ENCODE measurements around the gene PREX1. TPM values are rescaled to one million over a fixed set of nuclear protein-coding genes. Genes with fewer than 3 reads are reported as not detected.
A peak's percentile ranks its signal among the peaks of the same experiment; 100 is the strongest.

Gene PREX1
- total RNA-seq, 1 donor from 2014 or later = 66.0 TPM

DNA sequence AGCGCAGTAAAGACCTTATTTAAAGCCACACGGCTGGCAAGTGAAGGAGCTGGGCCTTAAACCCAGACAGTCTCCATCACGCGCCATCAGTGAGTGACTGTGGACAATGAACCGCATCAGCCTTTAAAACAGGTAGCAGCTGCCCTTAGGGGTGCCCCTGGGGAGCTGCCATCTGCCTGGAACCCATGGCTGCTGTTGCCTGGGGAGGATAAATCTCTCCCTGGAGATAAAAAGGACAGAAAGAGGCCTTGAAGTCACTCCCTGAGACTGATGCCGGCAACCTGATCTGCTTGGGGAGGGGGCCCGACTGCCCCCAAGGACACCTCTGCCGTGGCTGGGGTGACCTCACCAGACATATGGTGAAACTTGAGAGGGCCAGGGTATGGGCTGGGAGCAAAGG lies 73.5 kb downstream of the PREX1 start:
- no peak overlapping the region for H3K4me3 ChIP-seq
- H3K9me3 ChIP-seq = no peaks in the 10 kb centered on the region
- H3K27me3 ChIP-seq = no peaks in the 10 kb centered on the region
- TF ChIP-seq, protein P1, sequence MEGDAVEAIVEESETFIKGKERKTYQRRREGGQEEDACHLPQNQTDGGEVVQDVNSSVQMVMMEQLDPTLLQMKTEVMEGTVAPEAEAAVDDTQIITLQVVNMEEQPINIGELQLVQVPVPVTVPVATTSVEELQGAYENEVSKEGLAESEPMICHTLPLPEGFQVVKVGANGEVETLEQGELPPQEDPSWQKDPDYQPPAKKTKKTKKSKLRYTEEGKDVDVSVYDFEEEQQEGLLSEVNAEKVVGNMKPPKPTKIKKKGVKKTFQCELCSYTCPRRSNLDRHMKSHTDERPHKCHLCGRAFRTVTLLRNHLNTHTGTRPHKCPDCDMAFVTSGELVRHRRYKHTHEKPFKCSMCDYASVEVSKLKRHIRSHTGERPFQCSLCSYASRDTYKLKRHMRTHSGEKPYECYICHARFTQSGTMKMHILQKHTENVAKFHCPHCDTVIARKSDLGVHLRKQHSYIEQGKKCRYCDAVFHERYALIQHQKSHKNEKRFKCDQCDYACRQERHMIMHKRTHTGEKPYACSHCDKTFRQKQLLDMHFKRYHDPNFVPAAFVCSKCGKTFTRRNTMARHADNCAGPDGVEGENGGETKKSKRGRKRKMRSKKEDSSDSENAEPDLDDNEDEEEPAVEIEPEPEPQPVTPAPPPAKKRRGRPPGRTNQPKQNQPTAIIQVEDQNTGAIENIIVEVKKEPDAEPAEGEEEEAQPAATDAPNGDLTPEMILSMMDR (IDR thresholded peaks at IDR 0.05) = no peak
- ATAC-seq (no peak), DNase-seq (no peak)
- intact Hi-C loops (cut with DNase I) = loop anchor here (10.0 kb wide), 1 partner anchor 71 kb away; the partner anchor contains the start of gene PREX1
- H3K4me1 ChIP-seq = peaks cover 23% of the 10 kb centered on the region
- H3K27ac ChIP-seq = no peak overlapping the region
- no peaks in the 10 kb centered on the region for H3K36me3 ChIP-seq

DNA sequence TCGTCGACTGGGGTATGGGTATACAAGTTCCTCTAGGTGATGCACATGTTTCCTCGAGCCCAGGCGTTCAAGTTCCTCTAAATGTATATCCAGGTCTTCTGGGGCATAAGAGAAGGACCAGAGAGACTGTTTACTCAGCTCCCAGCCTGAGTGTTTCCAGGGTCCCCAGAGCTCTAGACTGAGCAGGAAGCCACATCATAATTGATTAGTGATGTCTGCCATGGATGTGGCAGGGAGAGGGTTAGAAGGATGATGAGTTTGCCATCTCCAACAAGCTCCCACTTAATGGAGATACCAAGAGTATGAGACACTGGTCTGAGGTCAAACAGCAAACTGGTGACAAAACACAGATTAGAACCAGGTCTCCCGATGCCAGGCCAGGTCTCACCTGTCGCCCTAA lies 74.8 kb downstream of the PREX1 start:
- ATAC-seq = no peak
- intact Hi-C loops (cut with DNase I) = loop anchor here (10.0 kb wide), 1 partner anchor 72 kb away; the partner anchor contains the start of gene PREX1
- no peaks in the 10 kb centered on the region for H3K27me3 ChIP-seq
- TF ChIP-seq, protein P1 (IDR thresholded peaks at IDR 0.05) = no peak
- no peak for DNase-seq
- no peaks in the 10 kb centered on the region for H3K36me3 ChIP-seq
- no peak overlapping the region for H3K4me3 ChIP-seq
- H3K9me3 ChIP-seq = no peaks in the 10 kb centered on the region
- H3K27ac ChIP-seq = no peak overlapping the region
- H3K4me1 ChIP-seq = peaks cover 23% of the 10 kb centered on the region

DNA sequence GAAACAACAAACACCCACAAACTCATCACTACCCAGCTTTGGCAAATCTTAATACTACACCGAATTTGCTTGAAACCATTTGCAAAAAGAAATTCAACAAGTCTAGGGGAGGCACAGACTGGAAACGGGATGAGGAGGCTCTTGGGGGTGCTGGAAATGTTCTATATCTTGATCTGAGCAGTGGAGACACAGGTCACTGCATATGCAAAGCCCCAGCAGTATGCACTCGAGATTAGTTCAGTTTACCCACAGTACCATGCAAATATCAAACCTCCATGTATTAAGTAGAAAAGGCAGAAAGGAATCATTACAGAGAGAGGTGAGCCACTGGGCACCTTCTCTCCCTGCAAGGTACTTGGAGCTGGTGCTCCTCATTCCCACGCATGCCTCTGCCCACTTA lies 75.9 kb downstream of the PREX1 start:
- H3K27me3 ChIP-seq = no peaks in the 10 kb centered on the region
- TF ChIP-seq, protein P1 (IDR thresholded peaks at IDR 0.05) = no peak
- no peaks in the 10 kb centered on the region for H3K9me3 ChIP-seq
- no peaks in the 10 kb centered on the region for H3K36me3 ChIP-seq
- H3K27ac ChIP-seq = peak overlapping the region; percentile 38
- DNase-seq (no peak), ATAC-seq (no peak)
- H3K4me3 ChIP-seq = no peak overlapping the region
- intact Hi-C loops (cut with DNase I) = loop anchor here (10.0 kb wide), 1 partner anchor 73 kb away; the partner anchor contains the start of gene PREX1
- peaks cover 23% of the 10 kb centered on the region for H3K4me1 ChIP-seq

DNA sequence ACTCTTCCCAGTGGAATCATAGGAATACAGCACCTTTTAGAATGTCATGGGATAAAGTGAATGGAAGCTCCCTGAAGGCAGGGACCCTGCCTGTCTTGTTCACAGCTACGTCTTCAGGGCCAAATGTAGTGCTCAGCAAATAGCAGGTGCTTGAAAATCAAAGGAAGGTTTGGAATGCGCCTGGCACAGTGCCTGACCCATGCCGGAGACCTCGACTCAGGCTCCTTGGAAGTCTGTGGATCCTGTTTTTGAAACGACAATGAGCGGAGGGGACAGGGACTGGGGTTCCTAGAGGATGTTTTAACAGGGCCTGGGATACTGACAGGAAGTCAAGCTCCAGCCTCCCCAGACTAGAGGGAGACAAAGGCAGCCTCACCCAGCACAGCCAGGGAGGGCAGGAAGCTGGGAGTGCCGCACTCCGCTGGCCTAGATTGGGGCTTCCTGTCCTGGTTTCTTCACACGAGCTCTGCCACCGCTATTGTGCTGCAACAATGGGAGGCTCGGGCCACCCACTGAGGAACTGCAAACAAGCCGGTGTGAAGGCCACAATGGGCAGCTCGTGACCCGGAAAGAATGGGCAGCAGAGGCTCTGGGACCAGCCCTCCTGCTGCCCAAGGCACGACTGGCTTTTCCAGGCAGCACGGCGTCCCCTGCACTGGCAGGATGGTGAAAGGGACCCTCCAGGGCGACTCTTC lies 76.7 kb downstream of the PREX1 start:
- no peaks in the 10 kb centered on the region for H3K27me3 ChIP-seq
- H3K36me3 ChIP-seq = no peaks in the 10 kb centered on the region
- H3K9me3 ChIP-seq = no peaks in the 10 kb centered on the region
- TF ChIP-seq, protein P1 (IDR thresholded peaks at IDR 0.05) = no peak
- intact Hi-C loops (cut with DNase I) = loop anchor here (10.0 kb wide), 1 partner anchor 74 kb away; the partner anchor contains the start of gene PREX1
- DNase-seq (peak; percentile 80), ATAC-seq (peak; percentile 90)
- peak overlapping the region; percentile 38 for H3K27ac ChIP-seq
- no peak overlapping the region for H3K4me3 ChIP-seq
- H3K4me1 ChIP-seq = peaks cover 23% of the 10 kb centered on the region

DNA sequence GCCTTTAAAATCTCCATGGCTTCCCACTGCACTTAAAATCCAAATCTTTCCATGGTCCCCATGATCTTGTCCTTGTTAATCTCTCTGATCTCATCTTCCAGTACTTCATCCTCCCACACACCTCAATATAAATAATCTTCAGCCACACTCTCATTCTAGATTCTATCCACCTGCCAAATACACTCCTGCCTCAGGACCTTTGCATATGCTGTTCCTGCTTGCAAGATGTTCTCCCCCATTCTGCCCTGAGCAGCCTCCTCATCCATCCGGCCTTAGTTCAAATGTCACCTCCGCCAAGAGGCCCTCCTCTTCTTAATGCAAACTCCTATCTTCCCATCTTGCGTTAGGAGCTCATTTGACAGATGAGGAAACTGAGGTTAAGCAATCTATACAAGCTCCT lies 77.4 kb downstream of the PREX1 start:
- DNase-seq = no peak
- TF ChIP-seq, protein P1 (IDR thresholded peaks at IDR 0.05) = no peak
- no peaks in the 10 kb centered on the region for H3K9me3 ChIP-seq
- no peak for ATAC-seq
- peaks cover 23% of the 10 kb centered on the region for H3K4me1 ChIP-seq
- H3K36me3 ChIP-seq = no peaks in the 10 kb centered on the region
- no peaks in the 10 kb centered on the region for H3K27me3 ChIP-seq
- no peak overlapping the region for H3K4me3 ChIP-seq
- peak overlapping the region; percentile 38 for H3K27ac ChIP-seq
- intact Hi-C loops (cut with DNase I) = loop anchor here (10.0 kb wide), 1 partner anchor 74 kb away; the partner anchor contains the start of gene PREX1

All from upper lobe of right lung (tissue), 1 donor.